CD4-positive, alpha-beta memory T cell (primary cell): ENCODE measurements around the gene CCL13. TPM values are rescaled to one million over a fixed set of nuclear protein-coding genes. Genes with fewer than 3 reads are reported as not detected.

ENCODE experiments used
- CTCF ChIA-PET: fragments of 350-600 bp; sonication (Branson Sonifier 250); formaldehyde crosslinking; loops from one replicate; lab custom pipeline; 2021; ENCODE audit warnings: inconsistent platforms; ENCODE audit not compliant: partially characterized antibody; lab: Charles Lee
- POLR2A ChIA-PET: fragments of 350-600 bp; sonication (Branson Sonifier 250); formaldehyde crosslinking; loops from one replicate; lab custom pipeline; 2021; ENCODE audit not compliant: partially characterized antibody; lab: Charles Lee
- DNase-seq, 5 donors: peaks; one replicate each; pipeline versions ENCODE4 v3.0.0 to v3.0.0-alpha.2; 2020 to 2022; ENCODE audit warnings: mixed read lengths in 1 of 5
- H3K27ac ChIP-seq: one replicate; pipeline ENCODE4 v1.7.0; 2013; ENCODE audit warnings: low read depth, low read length
- H3K27me3 ChIP-seq: 2 replicates; pipeline ENCODE4 v1.7.0; 2013; ENCODE audit warnings: mild to moderate bottlenecking, low read length, moderate library complexity; ENCODE audit not compliant: insufficient read depth
- H3K36me3 ChIP-seq: 2 replicates; pipeline ENCODE4 v1.7.0; 2013; ENCODE audit warnings: mild to moderate bottlenecking, low read length, moderate library complexity; ENCODE audit not compliant: insufficient read depth
- H3K4me1 ChIP-seq: 2 replicates; pipeline ENCODE4 v1.7.0; 2013; ENCODE audit warnings: mild to moderate bottlenecking, low read length, moderate library complexity; ENCODE audit not compliant: insufficient read depth
- H3K4me3 ChIP-seq, 2 donors: one replicate each; pipeline ENCODE4 v1.7.0; 2013; ENCODE audit warnings: low read length in 2 of 2, mild to moderate bottlenecking in 1 of 2
- H3K9me3 ChIP-seq, 2 donors: one replicate each; pipeline ENCODE4 v1.7.0; 2013; ENCODE audit warnings: low read length in 2 of 2, control low read depth in 1 of 2; ENCODE audit not compliant: control insufficient read depth in 1 of 2
- H3K27ac Mint-ChIP-seq, 7 donors: one replicate each; pipeline ENCODE4 v1.8.0; 2020 to 2021; ENCODE audit warnings: mixed read lengths in 7 of 7, mild to moderate bottlenecking in 6 of 7, inconsistent platforms in 3 of 7, moderate library complexity in 3 of 7
- H3K27me3 Mint-ChIP-seq, 2 donors: one replicate each; pipeline ENCODE4 v1.8.0; 2020 to 2021; ENCODE audit warnings: mixed read lengths in 2 of 2
- H3K36me3 Mint-ChIP-seq, 2 donors: one replicate each; pipeline ENCODE4 v1.8.0; 2020 to 2021; ENCODE audit warnings: mixed read lengths in 2 of 2, inconsistent platforms in 1 of 2, mild to moderate bottlenecking in 1 of 2
- H3K4me1 Mint-ChIP-seq, 4 donors: one replicate each; pipeline ENCODE4 v1.8.0; 2020 to 2021; ENCODE audit warnings: mixed read lengths in 4 of 4, mild to moderate bottlenecking in 1 of 4
- H3K4me3 Mint-ChIP-seq, 8 donors: one replicate each; pipeline ENCODE4 v1.8.0; 2020 to 2021; ENCODE audit warnings: mixed read lengths in 8 of 8, mild to moderate bottlenecking in 7 of 8, moderate library complexity in 6 of 8, inconsistent platforms in 3 of 8
- H3K9me3 Mint-ChIP-seq, 8 donors: one replicate each; pipeline ENCODE4 v1.8.0; 2020 to 2021; ENCODE audit warnings: mixed read lengths in 8 of 8, mild to moderate bottlenecking in 5 of 8, inconsistent platforms in 3 of 8, moderate library complexity in 1 of 8
- intact Hi-C: fragments of 100-400 bp; cut with micrococcal nuclease; formaldehyde crosslinking; loops from one replicate; pipeline ENCODE4 v1.15.1; 2023
- polyA plus RNA-seq, 2 donors: library from polyadenylated mRNA; unstranded; fragments of 300-500 nt; fragmentation: Illumina TruSeq; gene quantifications; one replicate each; pipeline ENCODE4 v1.2.3, GENCODE V29; 2021
- total RNA-seq, 2 experiments: library from RNA; stranded (reverse); gene quantifications; one replicate each; pipeline ENCODE4 v1.2.3, GENCODE V29; 2021

Gene CCL13
- total and polyA plus RNA-seq, 4 experiments from 2014 or later = not detected

DNA sequence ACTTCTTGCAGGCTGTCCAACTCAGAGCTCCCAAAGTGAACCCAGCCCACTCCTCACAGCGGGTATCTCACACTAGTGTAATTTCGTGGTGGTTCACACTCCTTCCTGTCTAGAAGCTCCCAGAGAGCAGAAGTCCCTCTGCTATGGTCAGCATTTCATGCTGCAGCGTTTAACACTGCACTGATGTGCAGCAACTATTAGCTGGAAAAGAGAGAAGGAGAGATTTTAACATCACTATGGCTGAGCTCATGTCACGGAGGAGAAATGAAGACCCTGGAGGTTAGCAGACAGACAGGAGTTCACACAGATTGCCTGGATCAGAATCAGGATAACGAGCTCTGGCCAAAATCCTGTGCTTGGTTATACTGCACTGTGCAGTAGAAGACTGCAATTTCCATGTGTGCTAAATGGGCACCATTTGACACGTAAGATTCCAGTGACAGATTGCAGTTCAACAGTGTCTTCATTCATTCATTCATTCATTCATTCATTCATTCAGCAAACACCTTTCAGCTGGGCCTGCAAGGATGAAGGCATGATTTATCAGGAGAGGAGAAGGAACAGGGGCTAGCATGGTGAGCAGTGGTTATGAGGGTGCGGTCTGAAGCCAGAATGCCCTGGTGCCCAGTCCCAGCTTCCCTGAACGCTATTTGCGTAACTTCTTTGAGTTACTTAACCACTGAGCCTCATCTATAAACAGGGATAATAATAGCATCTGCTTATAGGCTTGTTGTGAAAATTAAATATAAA lies 12.1 kb downstream of the CCL13 start:
- no peaks in the 10 kb centered on the region for H3K9me3 ChIP-seq
- no peak overlapping the region for H3K27ac Mint-ChIP-seq
- H3K36me3 Mint-ChIP-seq = no peaks in the 10 kb centered on the region
- H3K27me3 ChIP-seq = no peaks in the 10 kb centered on the region
- no peak overlapping the region for H3K4me3 ChIP-seq
- no peaks in the 10 kb centered on the region for H3K9me3 Mint-ChIP-seq
- DNase-seq = no peak
- no peaks in the 10 kb centered on the region for H3K36me3 ChIP-seq
- H3K4me1 ChIP-seq = no peaks in the 10 kb centered on the region
- no peak overlapping the region for H3K4me3 Mint-ChIP-seq
- ChIA-PET CTCF (interaction anchor here (0.9 to 1.4 kb wide), 2 partner anchors 8 to 20 kb away, joined by 3 to 4 read pairs; no protein-coding TSS in a partner anchor), POLR2A (no interaction called here)
- H3K4me1 Mint-ChIP-seq = peaks cover 5 to 11% (median 6%) of the 10 kb centered on the region in 4 donors
- no peak overlapping the region for H3K27ac ChIP-seq
- intact Hi-C loops = no loop called here
- peaks cover 5 to 7% of the 10 kb centered on the region in 2 donors for H3K27me3 Mint-ChIP-seq

DNA sequence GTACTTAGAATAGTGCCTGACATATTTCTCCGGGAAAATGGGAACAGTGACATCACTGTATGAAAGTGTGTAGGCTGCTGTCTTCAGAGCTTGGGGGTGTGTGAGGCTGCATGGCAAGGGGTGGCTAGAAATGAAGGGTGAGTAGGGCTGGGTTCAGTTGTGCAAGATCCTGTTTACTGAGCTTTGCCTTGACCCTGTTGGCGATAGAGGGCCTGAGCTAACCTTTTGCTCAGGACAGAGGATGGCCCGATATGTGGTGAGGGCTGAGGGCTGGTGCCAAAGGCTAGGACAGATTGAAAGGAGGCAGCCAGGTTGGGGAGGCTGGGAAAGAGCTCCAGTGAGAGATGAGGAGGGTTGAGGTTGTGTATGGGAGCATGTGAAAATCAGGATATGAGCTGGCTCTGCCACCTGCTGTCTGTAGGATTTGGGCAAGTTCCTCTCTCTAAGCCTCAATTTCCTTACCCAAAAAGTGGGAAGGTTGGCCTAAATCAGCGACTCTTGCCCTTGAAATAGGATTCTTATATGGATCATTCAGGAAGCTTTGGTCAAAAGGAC lies 12.7 kb downstream of the CCL13 start:
- no peak overlapping the region for H3K4me3 ChIP-seq
- intact Hi-C loops = no loop called here
- POLR2A ChIA-PET = no interaction called here
- peaks cover 5 to 11% (median 6%) of the 10 kb centered on the region in 4 donors for H3K4me1 Mint-ChIP-seq
- H3K9me3 Mint-ChIP-seq = no peaks in the 10 kb centered on the region
- no peak overlapping the region for H3K27ac ChIP-seq
- H3K36me3 Mint-ChIP-seq = no peaks in the 10 kb centered on the region
- no peaks in the 10 kb centered on the region for H3K4me1 ChIP-seq
- no peak overlapping the region for H3K27ac Mint-ChIP-seq
- peaks cover 4 to 7% of the 10 kb centered on the region in 2 donors for H3K27me3 Mint-ChIP-seq
- no peak overlapping the region for H3K4me3 Mint-ChIP-seq
- no peak for DNase-seq
- CTCF ChIA-PET = interaction anchor here (0.9 to 1.4 kb wide), 2 partner anchors 9 to 20 kb away, joined by 3 to 4 read pairs; no protein-coding TSS in a partner anchor
- no peaks in the 10 kb centered on the region for H3K9me3 ChIP-seq
- no peaks in the 10 kb centered on the region for H3K36me3 ChIP-seq
- H3K27me3 ChIP-seq = no peaks in the 10 kb centered on the region

DNA sequence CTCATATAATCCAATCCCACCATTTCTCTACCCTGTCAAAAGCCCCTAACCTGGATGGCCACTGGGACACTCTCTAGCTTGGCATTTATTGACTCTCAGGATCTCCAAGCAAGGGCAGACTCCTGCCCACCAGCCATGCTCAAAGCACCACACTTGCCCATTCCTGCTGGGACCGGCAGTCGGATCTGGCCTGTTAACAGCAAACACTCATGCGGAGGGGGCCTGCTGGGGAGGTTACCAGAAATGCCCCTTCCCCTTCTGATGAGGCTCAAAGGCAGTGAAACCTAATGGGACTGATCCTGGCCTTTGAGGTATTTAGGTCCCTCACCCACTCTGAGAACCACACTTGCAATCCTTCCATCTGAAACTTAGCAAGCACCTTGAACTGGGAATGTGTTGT lies 13.3 kb downstream of the CCL13 start:
- Histone ChIP-seq H3K36me3 (no peaks in the 10 kb centered on the region), H3K27me3 (no peaks in the 10 kb centered on the region), H3K4me1 (no peaks in the 10 kb centered on the region), H3K27ac (no peak overlapping the region), H3K9me3 (no peaks in the 10 kb centered on the region), H3K4me3 (no peak overlapping the region)
- intact Hi-C loops = no loop called here
- DNase-seq = no peak
- ChIA-PET CTCF (interaction anchor here (1.1 to 1.4 kb wide), 2 partner anchors 8 to 10 kb away, joined by 3 to 4 read pairs; no protein-coding TSS in a partner anchor), POLR2A (no interaction called here)
- Mint-ChIP-seq H3K4me3 (no peak overlapping the region), H3K27ac (no peak overlapping the region), H3K27me3 (peaks cover 4 to 7% of the 10 kb centered on the region in 2 donors), H3K36me3 (no peaks in the 10 kb centered on the region), H3K9me3 (no peaks in the 10 kb centered on the region), H3K4me1 (peaks cover 5 to 11% (median 6%) of the 10 kb centered on the region in 4 donors)

DNA sequence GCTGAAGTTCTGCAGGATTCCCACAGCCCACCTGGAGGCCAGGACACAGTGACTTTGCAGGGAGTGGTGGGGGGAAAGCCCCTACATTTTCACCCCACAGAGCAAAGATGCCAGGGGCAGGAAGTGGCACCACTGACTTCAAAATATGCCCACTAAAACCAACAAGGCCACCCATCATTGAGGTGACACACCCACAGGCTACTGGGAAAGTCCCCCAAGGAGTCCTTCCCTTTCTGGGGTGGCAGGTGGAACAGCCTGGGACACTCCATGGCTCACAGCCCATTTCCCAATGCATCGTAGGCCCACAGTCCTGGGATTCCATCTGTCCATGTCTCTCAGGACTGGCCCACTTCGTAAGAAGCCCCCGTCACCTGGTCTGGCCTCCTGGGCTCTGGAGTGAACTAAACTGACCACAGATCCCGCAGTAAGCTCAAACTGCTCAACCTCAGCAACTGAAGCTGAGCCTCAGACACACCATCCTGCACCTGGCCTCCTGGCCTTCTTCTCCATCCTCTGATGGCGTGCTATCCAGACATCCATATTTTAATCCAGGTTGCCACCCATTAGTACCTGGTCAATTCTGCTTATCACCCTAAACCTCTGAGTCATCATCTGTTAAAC lies 14.2 kb downstream of the CCL13 start:
- peaks cover 3 to 7% of the 10 kb centered on the region in 2 donors for H3K27me3 Mint-ChIP-seq
- no peak overlapping the region for H3K27ac ChIP-seq
- H3K27me3 ChIP-seq = no peaks in the 10 kb centered on the region
- H3K9me3 Mint-ChIP-seq = no peaks in the 10 kb centered on the region
- ChIA-PET CTCF (interaction anchor here (1.1 kb wide), 1 partner anchor 9 kb away, joined by 3 read pairs; no protein-coding TSS in a partner anchor), POLR2A (no interaction called here)
- H3K4me3 Mint-ChIP-seq = no peak overlapping the region
- no peaks in the 10 kb centered on the region for H3K36me3 Mint-ChIP-seq
- H3K27ac Mint-ChIP-seq = no peak overlapping the region
- H3K9me3 ChIP-seq = no peaks in the 10 kb centered on the region
- peaks cover 1 to 4% (median 3%) of the 10 kb centered on the region in 4 donors for H3K4me1 Mint-ChIP-seq
- H3K36me3 ChIP-seq = no peaks in the 10 kb centered on the region
- H3K4me1 ChIP-seq = no peaks in the 10 kb centered on the region
- DNase-seq = no peak
- H3K4me3 ChIP-seq = no peak overlapping the region
- intact Hi-C loops = no loop called here

DNA sequence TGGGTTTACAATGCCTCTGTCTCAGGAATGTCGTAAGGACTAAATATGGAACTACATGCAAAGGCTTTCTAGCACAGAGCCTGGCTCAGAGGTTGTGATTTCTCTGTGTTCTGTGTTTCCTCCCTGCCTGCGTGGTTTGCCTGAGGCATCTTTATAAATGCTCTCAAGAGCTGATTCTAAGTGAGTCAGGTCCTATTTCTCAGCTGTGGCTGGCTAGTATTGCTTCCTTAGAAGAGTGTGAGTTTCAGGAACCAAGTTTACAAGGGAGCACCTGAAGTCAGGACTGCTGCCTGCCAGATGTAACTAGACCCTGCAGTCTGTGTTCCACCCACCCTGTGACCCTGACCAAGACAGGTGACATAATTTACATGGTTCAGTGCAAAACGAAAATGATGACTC lies 14.7 kb downstream of the CCL13 start:
- no peak overlapping the region for H3K4me3 Mint-ChIP-seq
- ChIA-PET POLR2A (no interaction called here), CTCF (interaction anchor here (3.0 kb wide), 1 partner anchor 10 kb away, joined by 13 read pairs; no protein-coding TSS in a partner anchor)
- H3K36me3 Mint-ChIP-seq = no peaks in the 10 kb centered on the region
- no peaks in the 10 kb centered on the region for H3K4me1 Mint-ChIP-seq
- H3K27me3 Mint-ChIP-seq = peaks cover 0 to 10% of the 10 kb centered on the region in 2 donors
- Histone ChIP-seq H3K27me3 (no peaks in the 10 kb centered on the region), H3K4me3 (no peak overlapping the region), H3K9me3 (no peaks in the 10 kb centered on the region), H3K4me1 (no peaks in the 10 kb centered on the region), H3K27ac (no peak overlapping the region), H3K36me3 (no peaks in the 10 kb centered on the region)
- intact Hi-C loops = no loop called here
- no peak for DNase-seq
- H3K9me3 Mint-ChIP-seq = no peaks in the 10 kb centered on the region
- H3K27ac Mint-ChIP-seq = no peak overlapping the region

DNA sequence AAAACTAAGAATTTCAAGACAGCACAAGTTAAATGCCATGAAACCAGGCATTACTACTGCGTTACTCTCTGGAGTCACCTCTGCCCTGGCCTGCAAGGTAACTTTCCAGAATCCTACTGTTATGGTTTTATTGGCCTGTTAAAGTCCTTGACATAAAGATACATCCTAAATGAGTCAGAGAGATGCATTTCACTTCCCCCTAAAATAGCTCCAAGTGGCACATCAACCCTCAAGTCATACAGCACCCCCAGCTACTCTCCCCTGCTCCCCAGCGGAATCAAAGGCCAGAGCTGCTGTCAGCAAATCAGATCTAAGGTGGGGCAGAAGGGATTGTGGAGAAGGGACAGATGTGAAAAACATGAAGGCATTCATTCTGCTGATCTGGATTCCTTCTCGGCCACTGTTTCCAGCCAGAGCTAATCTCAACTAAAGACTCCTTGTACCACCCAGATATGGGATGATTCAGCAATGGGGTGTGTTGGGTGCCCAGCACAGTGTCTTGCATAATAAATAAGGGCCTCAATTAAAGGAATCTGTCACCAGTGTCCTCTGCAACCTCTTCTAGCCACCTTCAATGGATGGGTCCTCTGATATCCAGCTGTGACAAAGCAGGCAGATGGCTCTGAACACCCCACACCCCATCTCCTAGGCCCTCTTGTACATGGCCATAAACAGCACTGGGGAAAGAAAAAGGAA lies 15.3 kb downstream of the CCL13 start:
- Histone ChIP-seq H3K4me1 (no peaks in the 10 kb centered on the region), H3K27me3 (no peaks in the 10 kb centered on the region), H3K4me3 (no peak overlapping the region), H3K36me3 (no peaks in the 10 kb centered on the region), H3K27ac (no peak overlapping the region), H3K9me3 (no peaks in the 10 kb centered on the region)
- ChIA-PET CTCF (interaction anchor here (3.0 kb wide), 1 partner anchor 10 kb away, joined by 13 read pairs; no protein-coding TSS in a partner anchor), POLR2A (no interaction called here)
- intact Hi-C loops = no loop called here
- Mint-ChIP-seq H3K36me3 (no peaks in the 10 kb centered on the region), H3K9me3 (no peaks in the 10 kb centered on the region), H3K27ac (no peak overlapping the region), H3K27me3 (peaks cover 0 to 10% of the 10 kb centered on the region in 2 donors), H3K4me1 (no peaks in the 10 kb centered on the region), H3K4me3 (no peak overlapping the region)
- no peak for DNase-seq

DNA sequence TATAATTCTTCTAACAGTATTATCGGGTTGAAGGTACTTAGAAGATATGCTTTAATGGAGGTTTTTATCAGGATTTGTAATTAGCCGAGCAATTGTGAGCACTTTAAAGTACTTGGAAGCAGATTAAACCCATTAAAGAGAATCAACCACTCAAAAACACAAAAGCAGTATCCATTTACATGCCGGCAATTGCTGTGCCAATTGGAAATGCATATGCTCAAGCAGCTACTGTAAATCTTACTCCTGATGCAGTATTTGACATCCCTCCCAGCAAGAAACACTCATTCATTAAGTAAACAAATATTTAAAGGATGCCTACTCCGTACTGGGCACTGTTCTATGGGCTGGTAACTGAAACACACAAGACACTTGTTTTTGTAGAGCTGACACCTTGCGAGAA lies 18.2 kb downstream of the CCL13 start:
- CTCF ChIA-PET = no interaction called here
- H3K4me1 Mint-ChIP-seq = peaks cover 4 to 8% (median 5%) of the 10 kb centered on the region in 4 donors
- no peak overlapping the region for H3K4me3 Mint-ChIP-seq
- no peak for DNase-seq
- no peak overlapping the region for H3K4me3 ChIP-seq
- H3K9me3 Mint-ChIP-seq = no peaks in the 10 kb centered on the region
- H3K27ac Mint-ChIP-seq = peak overlapping the region in 1 of 7 donors; percentile 0
- POLR2A ChIA-PET = no interaction called here
- intact Hi-C loops = no loop called here
- peaks cover 0 to 9% of the 10 kb centered on the region in 2 donors for H3K27me3 Mint-ChIP-seq
- no peaks in the 10 kb centered on the region for H3K36me3 ChIP-seq
- no peaks in the 10 kb centered on the region for H3K4me1 ChIP-seq
- no peak overlapping the region for H3K27ac ChIP-seq
- no peaks in the 10 kb centered on the region for H3K36me3 Mint-ChIP-seq
- no peaks in the 10 kb centered on the region for H3K9me3 ChIP-seq
- no peaks in the 10 kb centered on the region for H3K27me3 ChIP-seq
